GM12878 (cell line): ENCODE measurements around the gene LIMS2. TPM values are rescaled to one million over a fixed set of nuclear protein-coding genes. Genes with fewer than 3 reads are reported as not detected.

Experiments used
- ATAC-seq: fragments of 200-7000 bp; cut with Tn5 transposase; 3 replicates; pipeline ENCODE4 v1.9.1; 2020; ENCODE audit warnings: mild to moderate bottlenecking, moderate library complexity
- BruUV-seq: library from RNA; stranded (reverse); fragments of 400-500 nt; replicated peaks from 2 replicates; lab custom pipeline; 2021; lab: Mats Ljungman, UMichigan
- CTCF ChIA-PET: fragments of 300-600 bp; sonication (Branson Sonifier 250); formaldehyde crosslinking; extraction: SDS; loops from one replicate; lab custom pipeline; 2021; ENCODE audit warnings: inconsistent platforms; lab: Yijun Ruan, JAX
- POLR2A ChIA-PET: fragments of 350-600 bp; formaldehyde crosslinking; extraction: SDS; loops from one replicate; lab custom pipeline; 2021; ENCODE audit warnings: inconsistent platforms; lab: Charles Lee
- RAD21 ChIA-PET: fragments of 300-600 bp; sonication (Branson Sonifier 250); formaldehyde crosslinking; loops from one replicate; lab custom pipeline; 2023; ENCODE audit warnings: antibody characterized with exemption; ENCODE audit not compliant: unreplicated experiment; lab: Charles Lee
- SMC1A ChIA-PET: fragments of 300-600 bp; sonication (Branson Sonifier 250); formaldehyde crosslinking; loops from one replicate; lab custom pipeline; 2023; ENCODE audit not compliant: unreplicated experiment, uncharacterized antibody; lab: Charles Lee
- DNase-seq: peaks from one replicate; pipeline ENCODE4 v3.0.0-alpha.2; 2011; ENCODE audit warnings: low read depth, low spot score
- FAIRE-seq: peaks from 3 replicates; lab custom pipeline; 2011; peaks lifted over from hg19 to GRCh38; lab: Jason Lieb, UNC
- H2AFZ ChIP-seq: 2 replicates; pipeline ENCODE4 v1.6.0; 2011; ENCODE audit warnings: low read depth, low read length, control low read depth; ENCODE audit not compliant: control insufficient read depth
- H3K27ac ChIP-seq: 2 replicates; pipeline ENCODE4 v1.5.1; 2011; ENCODE audit warnings: control low read depth; ENCODE audit not compliant: control insufficient read depth, insufficient read depth
- H3K27me3 ChIP-seq, 2 experiments: replicated peaks in 1 of 2; 2 replicates each; pipeline versions ENCODE4 v1.6.0 to v1.6.1; 2011; ENCODE audit warnings: low read length in 1 of 2; ENCODE audit not compliant: control insufficient read depth in 2 of 2, insufficient read depth in 2 of 2
- H3K36me3 ChIP-seq, 2 experiments: 2 replicates each; pipeline ENCODE4 v1.5.1; 2011; ENCODE audit warnings: low read length in 1 of 2; ENCODE audit not compliant: control insufficient read depth in 2 of 2, insufficient read depth in 2 of 2
- H3K4me1 ChIP-seq: 2 replicates; pipeline ENCODE4 v1.6.1; 2011; ENCODE audit warnings: mild to moderate bottlenecking, low read length, moderate library complexity, mixed read lengths; ENCODE audit not compliant: control insufficient read depth, insufficient read depth
- H3K4me2 ChIP-seq: 2 replicates; pipeline ENCODE4 v1.6.0; 2011; ENCODE audit warnings: control low read depth; ENCODE audit not compliant: control insufficient read depth, insufficient read depth
- H3K4me3 ChIP-seq: fragments of 200-600 bp; sonication (generic); 2 replicates; pipeline ENCODE4 v1.5.1; 2016
- H3K79me2 ChIP-seq: 2 replicates; pipeline ENCODE4 v1.6.0; 2011; ENCODE audit warnings: low read length; ENCODE audit not compliant: control insufficient read depth, insufficient read depth
- H3K9ac ChIP-seq: 2 replicates; pipeline ENCODE4 v1.8.0; 2011; ENCODE audit warnings: low read length, control low read depth, mixed read lengths; ENCODE audit not compliant: control insufficient read depth, insufficient read depth
- H3K9me3 ChIP-seq: replicated peaks from 3 replicates; pipeline ENCODE4 v1.5.1; 2011; ENCODE audit warnings: mild to moderate bottlenecking, low read length; ENCODE audit not compliant: control insufficient read depth, insufficient read depth
- H4K20me1 ChIP-seq: 2 replicates; pipeline ENCODE4 v1.6.0; 2011; ENCODE audit not compliant: control insufficient read depth, insufficient read depth
- BCL11A ChIP-seq: IDR thresholded peaks from 2 replicates; pipeline ENCODE4 v1.6.1; 2011; ENCODE audit warnings: low read depth, low read length
- CBX3 ChIP-seq: fragments of 200-600 bp; sonication (generic); IDR thresholded peaks from 2 replicates; pipeline ENCODE4 v1.6.1; 2016; ENCODE audit warnings: low read depth, borderline replicate concordance
- EZH2 ChIP-seq: IDR thresholded peaks from 2 replicates; pipeline ENCODE4 v1.6.1; 2012; ENCODE audit warnings: low read depth, mild to moderate bottlenecking, control low read depth, inconsistent platforms, low read length, borderline replicate concordance; ENCODE audit not compliant: control insufficient read depth
- KAT2A ChIP-seq: conservative IDR thresholded peaks from 2 replicates; pipeline ENCODE4 v1.6.1; 2011; ENCODE audit warnings: low read depth, low read length; ENCODE audit not compliant: control insufficient read depth
- MEF2B ChIP-seq: fragments of 450-650 bp; IDR thresholded peaks from 2 replicates; pipeline ENCODE4 v1.6.1; 2018; ENCODE audit warnings: mild to moderate bottlenecking, moderate library complexity; ENCODE audit not compliant: partially characterized antibody, poor library complexity, severe bottlenecking
- RAD51 ChIP-seq: fragments of 450-650 bp; IDR thresholded peaks from 2 replicates; pipeline ENCODE4 v1.6.1; 2016; ENCODE audit warnings: moderate library complexity, mild to moderate bottlenecking, inconsistent platforms
- SPI1 ChIP-seq: IDR thresholded peaks from 2 replicates; pipeline ENCODE4 v1.6.1; 2011; ENCODE audit warnings: low read depth, mild to moderate bottlenecking, low read length, moderate library complexity, borderline replicate concordance; ENCODE audit not compliant: insufficient read depth
- SREBF2 ChIP-seq: IDR thresholded peaks from 2 replicates; pipeline ENCODE4 v1.6.1; 2012; ENCODE audit warnings: mild to moderate bottlenecking, low read length
- ZNF207 ChIP-seq: fragments of 450-650 bp; IDR thresholded peaks from 2 replicates; pipeline ENCODE4 v1.6.1; 2014; ENCODE audit warnings: antibody characterized with exemption, mild to moderate bottlenecking, borderline replicate concordance
- ZSCAN29 ChIP-seq: fragments of 450-650 bp; IDR thresholded peaks from 2 replicates; pipeline ENCODE4 v1.6.1; 2017; ENCODE audit warnings: mild to moderate bottlenecking, moderate library complexity
- WGBS: methylation state at CpG from one replicate; pipeline ENCODE4 v1.1.6; 2016; ENCODE audit warnings: low lambda C conversion rate; ENCODE audit not compliant: insufficient replicate concordance, insufficient coverage; ENCODE audit errors: missing lambda C conversion rate; 5-methylcytosine and 5-hydroxymethylcytosine counted together
- in situ Hi-C: fragments of 300-500 bp; cut with MboI; formaldehyde crosslinking; loops from 9 replicates; pipeline ENCODE4 v1.14.3; 2018; ENCODE audit warnings: mixed read lengths
- intact Hi-C: fragments of 100-400 bp; cut with micrococcal nuclease; formaldehyde crosslinking; loops from one replicate; pipeline ENCODE4 v1.14.2; 2022; ENCODE audit not compliant: unreplicated experiment
- polyA plus RNA-seq, 11 experiments: library from polyadenylated mRNA; depleted of rRNA in 4 of 11; unstranded in 6 of 11; stranded (reverse) in 5 of 11; fragments of >200 nt; fragmentation: Nextera tagmentation in 4 of 11; fragmentation: Illumina TruSeq in 1 of 11; extraction: Ambion mirVana in 4 of 11; extraction: Trizol in 1 of 11; gene quantifications; 1 replicate in 1 of 11; 2 replicates in 10 of 11; pipeline versions ENCODE4 v1.2.1 to v1.2.3, GENCODE V29; 2011 to 2016; ENCODE audit warnings: inconsistent platforms in 2 of 11, missing spikeins in 2 of 11, low read depth in 1 of 11
- total RNA-seq, 4 experiments: library from RNA; depleted of rRNA in 3 of 4; stranded (reverse); fragments of >200 nt in 3 of 4; fragmentation: Illumina TruSeq in 1 of 4; extraction: Trizol in 1 of 4; gene quantifications; 2 replicates each; pipeline versions ENCODE4 v1.2.1 to v1.2.3, GENCODE V29; 2013 to 2021
- TF ChIP-seq, protein P1 (sequence below): IDR thresholded peaks from 2 replicates; pipeline ENCODE4 v1.6.1; 2012; ENCODE audit warnings: mild to moderate bottlenecking, low read depth, low read length
- TF ChIP-seq, protein P2 (sequence below): IDR thresholded peaks from 2 replicates; pipeline ENCODE4 v1.6.1; 2012; ENCODE audit warnings: improper control_type of control experiment, low read depth, low read length; ENCODE audit not compliant: insufficient replicate concordance

The LIMS2 gene
- total and polyA plus RNA-seq, 10 of the 15 experiments (the other 5 are each of a cell fraction or from before 2014, with no cell fraction given) = 0.06 to 0.81 (median 0.16) TPM; not detected in 2

DNA sequence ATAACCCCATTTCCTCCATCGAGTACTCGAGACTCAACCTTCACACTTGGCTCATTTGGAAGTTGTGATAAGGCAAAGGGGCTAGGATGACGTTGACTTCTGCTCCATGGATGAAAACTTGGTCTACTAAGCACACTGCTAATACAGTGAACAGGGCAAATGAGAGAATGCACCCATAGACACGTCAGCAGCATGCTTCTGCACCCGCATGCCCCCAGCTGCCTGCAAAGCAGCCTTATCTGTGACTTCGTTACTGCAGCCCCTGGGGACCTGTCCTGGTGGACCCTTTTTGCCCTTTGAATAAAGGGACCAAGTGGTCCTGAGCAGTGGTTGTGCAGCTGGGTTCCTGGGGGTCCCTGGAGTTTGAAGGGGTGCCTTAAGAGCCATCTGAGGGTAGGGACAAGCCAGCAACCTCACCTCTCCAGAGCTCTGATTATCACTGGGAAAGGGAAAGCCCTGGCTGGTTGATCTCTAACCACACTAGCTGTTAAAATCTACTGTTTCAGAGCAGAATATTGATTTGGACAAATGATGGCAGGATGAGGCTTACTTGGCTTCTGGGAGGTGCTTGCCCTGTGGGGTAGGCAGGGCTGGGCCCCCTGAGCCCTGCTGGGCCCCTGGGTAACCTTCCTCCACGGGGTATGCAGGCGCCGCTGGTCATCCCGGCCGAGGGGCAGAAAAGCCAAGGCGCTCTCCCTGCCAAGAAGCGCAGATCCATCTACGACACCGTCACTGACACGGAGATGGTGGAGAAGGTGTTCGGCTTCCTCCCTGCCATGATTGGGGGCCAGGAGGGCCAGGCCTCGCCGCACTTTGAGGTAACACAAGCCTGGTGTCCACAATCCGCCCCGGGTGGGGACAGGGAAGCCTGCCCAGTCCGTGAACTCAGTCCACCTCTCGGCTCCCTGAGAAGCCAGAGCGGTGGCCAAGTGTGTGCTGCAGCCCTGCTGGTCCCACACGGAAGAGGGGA is 67.0 kb downstream of the LIMS2 start:
- no peak overlapping the region for H3K27ac ChIP-seq
- ChIA-PET SMC1A (no interaction called here), POLR2A (interaction anchor here (0.6 kb wide), 1 partner anchor 48 kb away, joined by 4 read pairs; no protein-coding TSS in a partner anchor), RAD21 (no interaction called here), CTCF (interaction anchor here (1.1 to 1.2 kb wide), 2 partner anchors 9 to 17 kb away, joined by 3 to 4 read pairs; no protein-coding TSS in a partner anchor)
- no peak for ATAC-seq
- H4K20me1 ChIP-seq = no peaks in the 10 kb centered on the region
- in situ Hi-C loops (no loop called here), intact Hi-C loops (no loop called here)
- H3K4me1 ChIP-seq = no peaks in the 10 kb centered on the region
- H3K4me2 ChIP-seq = no peak overlapping the region
- no peak overlapping the region for H3K9ac ChIP-seq
- TF ChIP-seq RAD51 (no peak), ZSCAN29 (no peak), EZH2 (no peak), BCL11A (no peak), CBX3 (no peak), MEF2B (no peak), KAT2A (no peak), SPI1 (no peak), ZNF207 (no peak), SREBF2 (no peak)
- TF ChIP-seq, protein P1, sequence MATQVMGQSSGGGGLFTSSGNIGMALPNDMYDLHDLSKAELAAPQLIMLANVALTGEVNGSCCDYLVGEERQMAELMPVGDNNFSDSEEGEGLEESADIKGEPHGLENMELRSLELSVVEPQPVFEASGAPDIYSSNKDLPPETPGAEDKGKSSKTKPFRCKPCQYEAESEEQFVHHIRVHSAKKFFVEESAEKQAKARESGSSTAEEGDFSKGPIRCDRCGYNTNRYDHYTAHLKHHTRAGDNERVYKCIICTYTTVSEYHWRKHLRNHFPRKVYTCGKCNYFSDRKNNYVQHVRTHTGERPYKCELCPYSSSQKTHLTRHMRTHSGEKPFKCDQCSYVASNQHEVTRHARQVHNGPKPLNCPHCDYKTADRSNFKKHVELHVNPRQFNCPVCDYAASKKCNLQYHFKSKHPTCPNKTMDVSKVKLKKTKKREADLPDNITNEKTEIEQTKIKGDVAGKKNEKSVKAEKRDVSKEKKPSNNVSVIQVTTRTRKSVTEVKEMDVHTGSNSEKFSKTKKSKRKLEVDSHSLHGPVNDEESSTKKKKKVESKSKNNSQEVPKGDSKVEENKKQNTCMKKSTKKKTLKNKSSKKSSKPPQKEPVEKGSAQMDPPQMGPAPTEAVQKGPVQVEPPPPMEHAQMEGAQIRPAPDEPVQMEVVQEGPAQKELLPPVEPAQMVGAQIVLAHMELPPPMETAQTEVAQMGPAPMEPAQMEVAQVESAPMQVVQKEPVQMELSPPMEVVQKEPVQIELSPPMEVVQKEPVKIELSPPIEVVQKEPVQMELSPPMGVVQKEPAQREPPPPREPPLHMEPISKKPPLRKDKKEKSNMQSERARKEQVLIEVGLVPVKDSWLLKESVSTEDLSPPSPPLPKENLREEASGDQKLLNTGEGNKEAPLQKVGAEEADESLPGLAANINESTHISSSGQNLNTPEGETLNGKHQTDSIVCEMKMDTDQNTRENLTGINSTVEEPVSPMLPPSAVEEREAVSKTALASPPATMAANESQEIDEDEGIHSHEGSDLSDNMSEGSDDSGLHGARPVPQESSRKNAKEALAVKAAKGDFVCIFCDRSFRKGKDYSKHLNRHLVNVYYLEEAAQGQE = no peak
- TF ChIP-seq, protein P2, sequence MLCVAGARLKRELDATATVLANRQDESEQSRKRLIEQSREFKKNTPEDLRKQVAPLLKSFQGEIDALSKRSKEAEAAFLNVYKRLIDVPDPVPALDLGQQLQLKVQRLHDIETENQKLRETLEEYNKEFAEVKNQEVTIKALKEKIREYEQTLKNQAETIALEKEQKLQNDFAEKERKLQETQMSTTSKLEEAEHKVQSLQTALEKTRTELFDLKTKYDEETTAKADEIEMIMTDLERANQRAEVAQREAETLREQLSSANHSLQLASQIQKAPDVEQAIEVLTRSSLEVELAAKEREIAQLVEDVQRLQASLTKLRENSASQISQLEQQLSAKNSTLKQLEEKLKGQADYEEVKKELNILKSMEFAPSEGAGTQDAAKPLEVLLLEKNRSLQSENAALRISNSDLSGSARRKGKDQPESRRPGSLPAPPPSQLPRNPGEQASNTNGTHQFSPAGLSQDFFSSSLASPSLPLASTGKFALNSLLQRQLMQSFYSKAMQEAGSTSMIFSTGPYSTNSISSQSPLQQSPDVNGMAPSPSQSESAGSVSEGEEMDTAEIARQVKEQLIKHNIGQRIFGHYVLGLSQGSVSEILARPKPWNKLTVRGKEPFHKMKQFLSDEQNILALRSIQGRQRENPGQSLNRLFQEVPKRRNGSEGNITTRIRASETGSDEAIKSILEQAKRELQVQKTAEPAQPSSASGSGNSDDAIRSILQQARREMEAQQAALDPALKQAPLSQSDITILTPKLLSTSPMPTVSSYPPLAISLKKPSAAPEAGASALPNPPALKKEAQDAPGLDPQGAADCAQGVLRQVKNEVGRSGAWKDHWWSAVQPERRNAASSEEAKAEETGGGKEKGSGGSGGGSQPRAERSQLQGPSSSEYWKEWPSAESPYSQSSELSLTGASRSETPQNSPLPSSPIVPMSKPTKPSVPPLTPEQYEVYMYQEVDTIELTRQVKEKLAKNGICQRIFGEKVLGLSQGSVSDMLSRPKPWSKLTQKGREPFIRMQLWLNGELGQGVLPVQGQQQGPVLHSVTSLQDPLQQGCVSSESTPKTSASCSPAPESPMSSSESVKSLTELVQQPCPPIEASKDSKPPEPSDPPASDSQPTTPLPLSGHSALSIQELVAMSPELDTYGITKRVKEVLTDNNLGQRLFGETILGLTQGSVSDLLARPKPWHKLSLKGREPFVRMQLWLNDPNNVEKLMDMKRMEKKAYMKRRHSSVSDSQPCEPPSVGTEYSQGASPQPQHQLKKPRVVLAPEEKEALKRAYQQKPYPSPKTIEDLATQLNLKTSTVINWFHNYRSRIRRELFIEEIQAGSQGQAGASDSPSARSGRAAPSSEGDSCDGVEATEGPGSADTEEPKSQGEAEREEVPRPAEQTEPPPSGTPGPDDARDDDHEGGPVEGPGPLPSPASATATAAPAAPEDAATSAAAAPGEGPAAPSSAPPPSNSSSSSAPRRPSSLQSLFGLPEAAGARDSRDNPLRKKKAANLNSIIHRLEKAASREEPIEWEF = no peak
- DNase-seq = no peak
- H3K36me3 ChIP-seq = no peaks in the 10 kb centered on the region
- H3K4me3 ChIP-seq = no peak overlapping the region
- no peaks in the 10 kb centered on the region; a peak in 1 of 4 replicates for H3K27me3 ChIP-seq
- BruUV-seq = no TSS peak
- no peaks in the 10 kb centered on the region for H3K79me2 ChIP-seq
- no peaks in the 10 kb centered on the region; the same call in 2 of the 3 replicates for H3K9me3 ChIP-seq
- no peak overlapping the region for H2AFZ ChIP-seq
- WGBS = 69% methylated on average over 25 of the region's 25 CpGs
- FAIRE-seq = no peak
